ENCODE measurements around the gene PEAK3. TPM values are rescaled to one million over a fixed set of nuclear protein-coding genes. Genes with fewer than 3 reads are reported as not detected.

PEAK3 gene
- total RNA-seq, 1 experiment from 2014 or later: not detected

- Mint-ChIP-seq H3K27ac (ENCODE audit: low read depth, unreplicated experiment) (no peak overlapping the region), H3K4me1 (ENCODE audit: insufficient read depth, unreplicated experiment) (peaks cover 25% of the 10 kb centered on the region), H3K4me3 (ENCODE audit: unreplicated experiment) (no peak overlapping the region), H3K27me3 (ENCODE audit: insufficient read depth, unreplicated experiment) (no peaks in the 10 kb centered on the region), H3K9me3 (ENCODE audit: unreplicated experiment) (no peaks in the 10 kb centered on the region), H3K36me3 (ENCODE audit: insufficient read depth, unreplicated experiment) (peaks cover 67% of the 10 kb centered on the region)
- no peak for DNase-seq (ENCODE audit: unreplicated experiment)
- POLR2A ChIA-PET: no interaction called here
- BruUV-seq (replicated peaks): no TSS peak
- intact Hi-C loops (cut with micrococcal nuclease): no loop called here
- no peak for TF ChIP-seq CTCF (IDR thresholded peaks at IDR 0.05; ENCODE audit: unreplicated experiment)
- CTCF ChIA-PET: interaction anchor here (0.9 kb wide), 1 partner anchor 148 kb away, joined by 3 read pairs; no protein-coding TSS in a partner anchor
These were observed 37.5 kb downstream of the PEAK3 start for GRCh38 chr19:2244486-2244885.

GRCh38 chr19:2244125-2244411 lies 37.9 kb downstream of the PEAK3 start:
- peaks cover 28% of the 10 kb centered on the region for H3K4me1 Mint-ChIP-seq (ENCODE audit: insufficient read depth, unreplicated experiment)

GRCh38 chr19:2243274-2244124 lies 38.5 kb downstream of the PEAK3 start:
- no peak for TF ChIP-seq CTCF (IDR thresholded peaks at IDR 0.05; ENCODE audit: unreplicated experiment)
- no peak for DNase-seq (ENCODE audit: unreplicated experiment)
- Mint-ChIP-seq H3K4me3 (ENCODE audit: unreplicated experiment) (no peak overlapping the region), H3K4me1 (ENCODE audit: insufficient read depth, unreplicated experiment) (peaks cover 28% of the 10 kb centered on the region), H3K27me3 (ENCODE audit: insufficient read depth, unreplicated experiment) (no peaks in the 10 kb centered on the region), H3K9me3 (ENCODE audit: unreplicated experiment) (no peaks in the 10 kb centered on the region), H3K36me3 (ENCODE audit: insufficient read depth, unreplicated experiment) (peaks cover 58% of the 10 kb centered on the region), H3K27ac (ENCODE audit: low read depth, unreplicated experiment) (no peak overlapping the region)
- intact Hi-C loops (cut with micrococcal nuclease): no loop called here
- no TSS peak for BruUV-seq (replicated peaks)
- ChIA-PET POLR2A (no interaction called here), CTCF (interaction anchor here (0.7 kb wide), 1 partner anchor 147 kb away, joined by 3 read pairs; no protein-coding TSS in a partner anchor)

More at GRCh38 chr19:2244125-2244411, 37.9 kb downstream of the PEAK3 start:
- Mint-ChIP-seq H3K27me3 (ENCODE audit: insufficient read depth, unreplicated experiment) (no peaks in the 10 kb centered on the region), H3K36me3 (ENCODE audit: insufficient read depth, unreplicated experiment) (peaks cover 63% of the 10 kb centered on the region), H3K27ac (ENCODE audit: low read depth, unreplicated experiment) (no peak overlapping the region), H3K9me3 (ENCODE audit: unreplicated experiment) (no peaks in the 10 kb centered on the region), H3K4me3 (ENCODE audit: unreplicated experiment) (no peak overlapping the region)
- CTCF ChIA-PET: interaction anchor here (0.9 kb wide), 1 partner anchor 148 kb away, joined by 3 read pairs; no protein-coding TSS in a partner anchor
- POLR2A ChIA-PET: no interaction called here
- TF ChIP-seq CTCF (IDR thresholded peaks at IDR 0.05; ENCODE audit: unreplicated experiment): no peak
- no peak for DNase-seq (ENCODE audit: unreplicated experiment)
- BruUV-seq (replicated peaks): no TSS peak
- intact Hi-C loops (cut with micrococcal nuclease): no loop called here

- Mint-ChIP-seq H3K36me3 (ENCODE audit: insufficient read depth, unreplicated experiment) (peaks cover 56% of the 10 kb centered on the region), H3K9me3 (ENCODE audit: unreplicated experiment) (no peaks in the 10 kb centered on the region), H3K27ac (ENCODE audit: low read depth, unreplicated experiment) (peak overlapping the region; percentile 16), H3K4me1 (ENCODE audit: insufficient read depth, unreplicated experiment) (peaks cover 28% of the 10 kb centered on the region), H3K27me3 (ENCODE audit: insufficient read depth, unreplicated experiment) (no peaks in the 10 kb centered on the region), H3K4me3 (ENCODE audit: unreplicated experiment) (no peak overlapping the region)
- no peak for DNase-seq (ENCODE audit: unreplicated experiment)
- BruUV-seq (replicated peaks): no TSS peak
- POLR2A ChIA-PET: no interaction called here
- no peak for TF ChIP-seq CTCF (IDR thresholded peaks at IDR 0.05; ENCODE audit: unreplicated experiment)
- CTCF ChIA-PET: no interaction called here
- intact Hi-C loops (cut with micrococcal nuclease): no loop called here
These were observed 39.2 kb downstream of the PEAK3 start for GRCh38 chr19:2242816-2243215.
